ENCODE measurements around the gene PDLIM4.

Gene PDLIM4

GRCh38 chr5:132268769-132269551 lies 11.5 kb downstream of the PDLIM4 start:
- DNase-seq: no peak

GRCh38 chr5:132269635-132270334 lies 12.3 kb downstream of the PDLIM4 start:
- no peak for DNase-seq

- DNase-seq: no peak
Measured at GRCh38 chr5:132270335-132270665, 12.8 kb downstream of the PDLIM4 start.

GRCh38 chr5:132270706-132271105 lies 13.2 kb downstream of the PDLIM4 start:
- no peak for DNase-seq

GRCh38 chr5:132271251-132272246 lies 14.1 kb downstream of the PDLIM4 start:
- DNase-seq: no peak

GRCh38 chr5:132272311-132273210 lies 15.1 kb downstream of the PDLIM4 start:
- no peak for DNase-seq

- no peak for DNase-seq
Measured at GRCh38 chr5:132273631-132274030, 16.1 kb downstream of the PDLIM4 start.

- no peak for DNase-seq
Measured at GRCh38 chr5:132274050-132274792, 16.7 kb downstream of the PDLIM4 start.

GRCh38 chr5:132275367-132276220 lies 18.1 kb downstream of the PDLIM4 start:
- DNase-seq: no peak

GRCh38 chr5:132277256-132277655 lies 19.8 kb downstream of the PDLIM4 start:
- DNase-seq: no peak

GRCh38 chr5:132277971-132278853 lies 20.7 kb downstream of the PDLIM4 start:
- no peak for DNase-seq

GRCh38 chr5:132279801-132280200 lies 22.3 kb downstream of the PDLIM4 start:
- no peak for DNase-seq

- DNase-seq: no peak
Measured at GRCh38 chr5:132280371-132281240, 23.1 kb downstream of the PDLIM4 start.

GRCh38 chr5:132281856-132282614 lies 24.5 kb downstream of the PDLIM4 start:
- no peak for DNase-seq

GRCh38 chr5:132283423-132284043 lies 26.0 kb downstream of the PDLIM4 start:
- no peak for DNase-seq

- DNase-seq: no peak
Measured at GRCh38 chr5:132289097-132289496, 31.6 kb downstream of the PDLIM4 start.

GRCh38 chr5:132291026-132291425 lies 33.5 kb downstream of the PDLIM4 start:
- no peak for DNase-seq

Data from NCI-H2171 (cell line).